GM12892 (cell line): ENCODE results near the gene TMEM30B.

ENCODE experiments used
- POLR2A ChIP-seq: IDR thresholded peaks from 2 replicates; pipeline ENCODE4 v1.6.1; 2011; ENCODE audit warnings: low read depth, low read length, control low read depth
- POLR2AphosphoS5 ChIP-seq: IDR thresholded peaks from 2 replicates; pipeline ENCODE4 v1.6.1; 2011; ENCODE audit warnings: low read depth, low read length, control low read depth

DNA sequence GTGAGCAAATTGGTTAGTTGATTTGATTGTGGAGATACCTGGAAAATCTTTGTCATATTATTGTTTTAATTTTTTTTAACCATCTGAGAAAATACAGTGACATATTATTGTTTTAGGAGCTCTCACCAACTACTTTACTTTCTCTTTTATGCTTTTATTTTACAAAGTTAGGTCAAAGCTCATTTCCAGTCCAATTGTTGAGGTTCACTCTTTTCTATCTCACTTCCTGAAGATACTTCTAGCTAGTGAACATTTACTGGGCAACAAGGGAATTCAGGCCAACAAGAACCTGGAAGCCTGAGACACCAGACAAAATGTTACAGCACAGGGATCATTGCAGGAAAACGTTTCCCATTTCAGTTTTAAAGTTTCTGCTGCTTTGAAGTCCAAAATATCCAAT is 3.9 kb downstream of the TMEM30B start:
- no peak for TF ChIP-seq POLR2A
- TF ChIP-seq POLR2AphosphoS5, result no peak
